Testis (tissue), 3 donors: ENCODE measurements around the gene ARMH4. TPM values are rescaled to one million over a fixed set of nuclear protein-coding genes. Genes with fewer than 3 reads are reported as not detected.
A peak's percentile ranks its signal among the peaks of the same experiment; 100 is the strongest.

ENCODE experiments used
- DNase-seq: peaks from one replicate; pipeline ENCODE4 v3.0.0-alpha.2; 2019
- H3K27ac ChIP-seq, 2 donors: fragments of 200-600 bp; sonication (generic); one replicate each; pipeline ENCODE4 v1.5.1; 2019
- H3K27me3 ChIP-seq: fragments of 200-600 bp; sonication (generic); one replicate; pipeline ENCODE4 v1.5.1; 2019
- H3K36me3 ChIP-seq: fragments of 200-600 bp; sonication (generic); one replicate; pipeline ENCODE4 v1.5.1; 2017; ENCODE audit warnings: low read depth; ENCODE audit errors: missing control alignments
- H3K4me1 ChIP-seq: fragments of 200-600 bp; sonication (generic); one replicate; pipeline ENCODE4 v1.5.1; 2019
- H3K4me3 ChIP-seq, 2 donors: fragments of 200-600 bp; sonication (generic); one replicate each; pipeline ENCODE4 v1.5.1; 2017 to 2019
- H3K9me3 ChIP-seq: fragments of 200-600 bp; sonication (generic); one replicate; pipeline ENCODE4 v1.5.1; 2017
- POLR2A ChIP-seq: fragments of 450-650 bp; IDR thresholded peaks from one replicate; pipeline ENCODE4 v1.6.1; 2017; ENCODE audit warnings: antibody characterized with exemption, mild to moderate bottlenecking, moderate library complexity
- WGBS, 2 donors: methylation state at CpG; one replicate each; pipeline ENCODE4 v1.1.5; 2018; 5-methylcytosine and 5-hydroxymethylcytosine counted together
- intact Hi-C: fragments of 100-400 bp; cut with DNase I; formaldehyde crosslinking; loops from one replicate; pipeline ENCODE4 v1.15.1; 2023; ENCODE audit warnings: low total_unique reads
- polyA plus RNA-seq: library from polyadenylated mRNA; stranded (reverse); fragments of 350-450 nt; fragmentation: Illumina TruSeq; extraction: RNeasy Lipid Tissue Mini Kit (QIAGEN cat#74804); gene quantifications from one replicate; pipeline ENCODE4 v1.2.3, GENCODE V29; 2014; ENCODE audit warnings: low read depth, low replicate concordance; ENCODE audit not compliant: insufficient read depth
- total RNA-seq, 2 donors: library from RNA; depleted of rRNA; stranded (reverse); fragments of >200 nt; gene quantifications; one replicate each; pipeline ENCODE4 v1.2.3, GENCODE V29; 2016
- TF ChIP-seq, protein P1 (sequence below), 3 experiments: fragments of 450-650 bp in 2 of 3; fragments of 200-600 bp in 1 of 3; sonication (generic) in 1 of 3; IDR thresholded peaks; one replicate each; pipeline ENCODE4 v1.5.1; 2016 to 2019; ENCODE audit warnings: antibody characterized with exemption in 3 of 3, mild to moderate bottlenecking in 2 of 3, moderate library complexity in 1 of 3

Gene ARMH4
- total and polyA plus RNA-seq, 3 donors from 2014 or later = 13.5 to 65.8 (median 38.7) TPM

DNA sequence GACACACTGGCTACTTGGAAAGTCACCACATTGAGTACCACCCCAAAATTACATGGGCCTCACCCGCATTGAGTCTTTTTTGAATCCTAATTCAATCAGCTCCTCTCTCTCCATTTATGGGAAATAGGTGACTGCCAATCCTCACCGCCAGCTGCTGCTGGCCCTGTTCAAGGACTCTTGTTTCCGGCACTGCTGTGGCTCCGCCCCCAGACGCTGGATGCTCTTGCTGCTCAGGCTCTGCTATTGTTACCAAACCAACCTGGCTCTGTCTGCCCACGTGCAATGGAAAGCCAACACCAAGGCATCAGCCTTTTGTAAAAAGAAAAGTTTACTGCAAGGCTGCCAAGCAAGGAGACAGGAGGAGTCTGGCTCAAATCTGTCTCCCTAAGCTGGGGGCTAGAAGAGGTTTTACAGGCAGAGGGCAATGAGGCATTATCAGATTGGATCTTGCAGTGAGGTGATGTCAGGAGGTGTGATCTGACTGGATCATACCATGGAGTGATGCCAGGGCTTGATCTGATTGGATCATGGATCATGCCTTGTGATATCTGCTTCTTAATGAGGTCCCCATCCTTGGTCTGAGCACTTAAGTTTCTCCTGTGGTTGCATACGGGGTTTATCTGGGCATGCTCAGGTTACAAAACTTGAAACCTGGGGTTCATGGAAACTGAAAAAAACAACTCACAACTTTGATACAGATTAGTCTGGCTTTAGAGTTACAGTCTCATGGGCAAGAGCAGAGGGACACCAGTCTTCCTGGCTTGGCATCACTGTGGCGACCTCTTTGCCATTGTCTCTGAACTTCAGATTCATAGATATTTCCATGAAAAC lies 169.0 kb downstream of the ARMH4 start:
- Histone ChIP-seq H3K4me3 (no peak overlapping the region), H3K9me3 (no peaks in the 10 kb centered on the region), H3K27ac (no peak overlapping the region), H3K27me3 (no peaks in the 10 kb centered on the region), H3K36me3 (no peaks in the 10 kb centered on the region), H3K4me1 (peaks cover 23% of the 10 kb centered on the region)
- WGBS, 2 donors = 33 to 42% methylated on average over 8 of the region's 8 CpGs
- no peak for TF ChIP-seq POLR2A
- TF ChIP-seq, protein P1, sequence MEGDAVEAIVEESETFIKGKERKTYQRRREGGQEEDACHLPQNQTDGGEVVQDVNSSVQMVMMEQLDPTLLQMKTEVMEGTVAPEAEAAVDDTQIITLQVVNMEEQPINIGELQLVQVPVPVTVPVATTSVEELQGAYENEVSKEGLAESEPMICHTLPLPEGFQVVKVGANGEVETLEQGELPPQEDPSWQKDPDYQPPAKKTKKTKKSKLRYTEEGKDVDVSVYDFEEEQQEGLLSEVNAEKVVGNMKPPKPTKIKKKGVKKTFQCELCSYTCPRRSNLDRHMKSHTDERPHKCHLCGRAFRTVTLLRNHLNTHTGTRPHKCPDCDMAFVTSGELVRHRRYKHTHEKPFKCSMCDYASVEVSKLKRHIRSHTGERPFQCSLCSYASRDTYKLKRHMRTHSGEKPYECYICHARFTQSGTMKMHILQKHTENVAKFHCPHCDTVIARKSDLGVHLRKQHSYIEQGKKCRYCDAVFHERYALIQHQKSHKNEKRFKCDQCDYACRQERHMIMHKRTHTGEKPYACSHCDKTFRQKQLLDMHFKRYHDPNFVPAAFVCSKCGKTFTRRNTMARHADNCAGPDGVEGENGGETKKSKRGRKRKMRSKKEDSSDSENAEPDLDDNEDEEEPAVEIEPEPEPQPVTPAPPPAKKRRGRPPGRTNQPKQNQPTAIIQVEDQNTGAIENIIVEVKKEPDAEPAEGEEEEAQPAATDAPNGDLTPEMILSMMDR (IDR thresholded peaks at IDR 0.05) = no peak
- intact Hi-C loops = no loop called here
- DNase-seq = peak; percentile 72

DNA sequence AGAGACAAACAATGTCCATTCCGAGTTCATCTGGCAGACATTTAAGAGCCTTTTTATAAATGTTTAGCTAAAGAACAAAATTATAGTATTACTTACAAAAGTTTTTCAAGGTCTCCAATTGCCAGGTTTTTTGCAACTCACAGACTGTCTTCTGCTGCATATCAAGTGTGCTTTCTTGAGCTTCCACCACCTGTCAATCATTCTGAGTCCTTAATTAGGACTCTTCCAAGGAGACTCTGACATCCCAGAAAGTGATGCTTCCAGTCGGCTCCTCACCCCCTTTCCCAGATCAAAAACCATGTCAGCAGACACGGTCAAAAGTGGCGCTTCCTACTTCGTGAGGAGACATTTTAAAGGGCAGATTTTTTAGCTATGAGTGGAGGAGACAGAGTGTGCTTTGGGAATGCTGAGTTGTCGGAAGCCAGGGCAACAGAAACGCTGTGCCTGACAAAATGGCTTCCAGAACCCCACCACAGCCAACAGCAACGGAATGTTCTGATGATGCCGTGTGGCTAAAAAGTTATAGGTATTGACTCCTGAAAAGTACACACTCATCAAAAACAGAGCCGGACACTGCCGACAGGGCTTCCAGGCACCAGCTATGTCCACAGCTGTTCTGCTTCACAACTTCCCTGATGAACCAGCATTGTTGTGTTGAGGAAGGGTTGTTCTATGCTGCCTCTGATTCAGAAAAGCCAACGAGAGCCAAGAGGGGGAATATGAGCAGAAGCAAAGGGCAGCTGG lies 170.0 kb downstream of the ARMH4 start:
- WGBS, 2 donors = 27 to 52% methylated on average over 12 of the region's 12 CpGs
- Histone ChIP-seq H3K4me1 (peaks cover 23% of the 10 kb centered on the region), H3K27me3 (no peaks in the 10 kb centered on the region), H3K27ac (peak overlapping the region in 1 of 2 donors; percentile 7), H3K4me3 (no peak overlapping the region), H3K9me3 (no peaks in the 10 kb centered on the region), H3K36me3 (no peaks in the 10 kb centered on the region)
- intact Hi-C loops = no loop called here
- DNase-seq = no peak
- TF ChIP-seq POLR2A = no peak
- TF ChIP-seq, protein P1 (IDR thresholded peaks at IDR 0.05) = no peak

DNA sequence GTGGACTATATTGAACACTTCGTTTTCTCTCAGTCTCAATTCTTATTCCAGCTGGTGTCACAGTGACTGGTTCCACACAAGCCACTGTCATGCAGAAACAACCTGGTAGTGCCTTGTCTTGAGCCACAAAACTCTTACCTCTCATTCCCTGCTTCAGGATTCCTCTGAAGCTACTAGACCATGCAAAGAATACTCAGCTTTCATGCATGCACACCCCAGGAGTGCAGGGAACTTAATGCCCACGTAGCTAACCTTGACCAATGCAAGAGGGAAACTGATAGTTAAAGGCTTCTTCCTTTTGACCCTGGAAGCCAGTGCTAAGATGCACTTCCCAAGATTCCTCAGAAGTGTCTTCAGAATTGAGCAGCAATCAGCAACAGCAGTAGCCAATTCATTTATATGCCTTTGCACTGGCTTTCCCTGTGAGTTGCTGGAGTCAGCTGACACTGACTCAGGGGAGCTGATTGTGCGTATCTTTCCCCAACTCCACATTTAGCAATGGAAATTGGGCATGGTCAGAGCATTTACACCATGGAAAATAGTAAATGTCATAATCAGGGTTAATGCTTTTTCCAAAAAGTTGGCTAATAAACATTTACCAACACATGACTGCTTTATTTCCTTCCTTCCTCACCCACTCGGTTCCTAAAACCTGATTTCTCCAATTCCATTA lies 172.5 kb downstream of the ARMH4 start:
- H3K4me3 ChIP-seq = no peak overlapping the region
- H3K36me3 ChIP-seq = no peaks in the 10 kb centered on the region
- WGBS, 2 donors = 50 to 62% methylated on average over 4 of the region's 4 CpGs
- intact Hi-C loops = no loop called here
- H3K27ac ChIP-seq = peak overlapping the region in 1 of 2 donors; percentile 13
- DNase-seq = no peak
- TF ChIP-seq, protein P1 (IDR thresholded peaks at IDR 0.05) = no peak
- TF ChIP-seq POLR2A = no peak
- no peaks in the 10 kb centered on the region for H3K9me3 ChIP-seq
- no peaks in the 10 kb centered on the region for H3K27me3 ChIP-seq
- peaks cover 11% of the 10 kb centered on the region for H3K4me1 ChIP-seq

DNA sequence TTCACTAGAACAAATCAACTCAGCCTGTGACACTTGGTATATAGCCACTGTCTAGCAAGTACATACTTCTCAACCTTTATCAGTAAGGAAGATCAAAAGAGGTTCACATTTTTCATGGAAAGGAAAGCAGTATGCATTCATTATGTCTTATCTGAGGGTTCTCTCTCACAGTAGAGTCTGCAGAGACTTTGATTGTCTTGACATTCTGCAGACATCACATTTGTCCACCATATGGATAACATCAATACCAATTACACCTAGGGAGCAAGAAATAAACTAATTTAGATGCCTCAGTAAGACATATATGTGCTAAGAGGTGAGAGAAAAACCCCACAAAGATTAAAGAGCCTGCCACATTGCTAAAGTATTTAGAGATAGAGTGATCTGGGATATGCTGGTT lies 175.3 kb downstream of the ARMH4 start:
- DNase-seq = no peak
- TF ChIP-seq, protein P1 (IDR thresholded peaks at IDR 0.05) = no peak
- TF ChIP-seq POLR2A = no peak
- no peak overlapping the region for H3K27ac ChIP-seq
- H3K4me1 ChIP-seq = no peaks in the 10 kb centered on the region
- H3K36me3 ChIP-seq = no peaks in the 10 kb centered on the region
- H3K27me3 ChIP-seq = no peaks in the 10 kb centered on the region
- no peaks in the 10 kb centered on the region for H3K9me3 ChIP-seq
- no peak overlapping the region for H3K4me3 ChIP-seq
- intact Hi-C loops = no loop called here
